HepG2 (cell line): ENCODE results near the gene CPXM2. TPM values are rescaled to one million over a fixed set of nuclear protein-coding genes. Genes with fewer than 3 reads are reported as not detected.

Source experiments
- ATAC-seq: fragments of 200-7000 bp; cut with Tn5 transposase; 3 replicates; pipeline ENCODE4 v1.9.1; 2020; ENCODE audit warnings: mild to moderate bottlenecking, moderate library complexity
- BruUV-seq: library from RNA; stranded (reverse); fragments of 400-500 nt; replicated peaks from 2 replicates; lab custom pipeline; 2021; lab: Mats Ljungman, UMichigan
- CTCF ChIA-PET: fragments of 300-600 bp; formaldehyde crosslinking; extraction: SDS; loops from one replicate; lab custom pipeline; 2021; ENCODE audit warnings: low total read pairs, inconsistent platforms, low intra/inter-chr PET ratio; lab: Yijun Ruan, JAX
- POLR2A ChIA-PET: fragments of 350-600 bp; sonication (Branson Sonifier 250); formaldehyde crosslinking; loops from one replicate; lab custom pipeline; 2020; ENCODE audit warnings: antibody characterized with exemption, inconsistent platforms; lab: Yijun Ruan, JAX
- DNase-seq: peaks from one replicate; pipeline ENCODE4 v3.0.0-alpha.2; 2015; ENCODE audit warnings: low spot score
- FAIRE-seq: peaks from 3 replicates; lab custom pipeline; 2011; peaks lifted over from hg19 to GRCh38; lab: Jason Lieb, UNC
- H2AFZ ChIP-seq: one replicate; pipeline ENCODE4 v1.6.1; 2011; ENCODE audit warnings: low read length, inconsistent platforms
- H3K27ac ChIP-seq: fragments of 300-600 bp; 3 replicates; pipeline ENCODE4 v1.8.0; 2011; ENCODE audit warnings: mixed run types, mild to moderate bottlenecking, mixed read lengths, low read length, inconsistent platforms; ENCODE audit not compliant: insufficient read depth; ENCODE audit errors: extremely low read length
- H3K27me3 ChIP-seq, 2 experiments: fragments of 200-600 bp in 1 of 2; 2 replicates in 1 of 2; 3 replicates in 1 of 2; pipeline versions ENCODE4 v1.6.0 to v1.8.0; 2011; ENCODE audit warnings: low read length in 2 of 2, mild to moderate bottlenecking in 2 of 2, moderate library complexity in 2 of 2, inconsistent platforms in 1 of 2; ENCODE audit not compliant: insufficient read depth in 2 of 2, control insufficient read depth in 1 of 2
- H3K36me3 ChIP-seq, 2 experiments: fragments of 200-600 bp in 1 of 2; replicated peaks in 1 of 2; 2 replicates in 1 of 2; 3 replicates in 1 of 2; pipeline versions ENCODE4 v1.5.1 to v1.8.0; 2011; ENCODE audit warnings: low read length in 2 of 2, inconsistent platforms in 1 of 2; ENCODE audit not compliant: insufficient read depth in 2 of 2, control insufficient read depth in 1 of 2
- H3K4me1 ChIP-seq: 2 replicates; pipeline ENCODE4 v1.5.1; 2012; ENCODE audit warnings: low read length, inconsistent platforms; ENCODE audit not compliant: insufficient read depth
- H3K4me2 ChIP-seq: 2 replicates; pipeline ENCODE4 v1.6.0; 2011; ENCODE audit warnings: low read depth, low read length, inconsistent platforms
- H3K4me3 ChIP-seq, 3 experiments: fragments of 200-600 bp in 1 of 3; sonication (generic), shearing (Covaris generic) in 1 of 3; replicated peaks in 1 of 3; 2 replicates each; pipeline ENCODE4 v1.5.1; 2011 to 2016; ENCODE audit warnings: low read length in 3 of 3, inconsistent platforms in 2 of 3, low read depth in 2 of 3, mild to moderate bottlenecking in 2 of 3, control low read depth in 1 of 3, mixed read lengths in 1 of 3; ENCODE audit not compliant: insufficient read depth in 1 of 3
- H3K79me2 ChIP-seq: one replicate; pipeline ENCODE4 v1.6.1; 2011; ENCODE audit warnings: low read length, inconsistent platforms; ENCODE audit not compliant: insufficient read depth
- H3K9ac ChIP-seq: 2 replicates; pipeline ENCODE4 v1.6.0; 2011; ENCODE audit warnings: mild to moderate bottlenecking, low read depth, low read length, inconsistent platforms; ENCODE audit not compliant: insufficient read depth
- H3K9me3 ChIP-seq: 2 replicates; pipeline ENCODE4 v1.5.1; 2012; ENCODE audit warnings: mild to moderate bottlenecking, low read length
- H4K20me1 ChIP-seq: 2 replicates; pipeline ENCODE4 v1.6.0; 2011; ENCODE audit warnings: inconsistent platforms, mild to moderate bottlenecking, low read length, moderate library complexity; ENCODE audit not compliant: insufficient read depth
- ADNP ChIP-seq: sonication (generic); formaldehyde crosslinking; IDR thresholded peaks from 2 replicates; pipeline ENCODE4 v1.4.0; 2020; ENCODE audit warnings: missing genetic modification reagents
- BATF2 ChIP-seq: sonication (generic); formaldehyde crosslinking; IDR thresholded peaks from 2 replicates; pipeline ENCODE4 v1.8.0; 2022; ENCODE audit warnings: mild to moderate bottlenecking, missing genetic modification reagents, moderate library complexity
- E2F2 ChIP-seq: sonication (generic); formaldehyde crosslinking; IDR thresholded peaks from 2 replicates; pipeline ENCODE4 v1.4.0; 2020; ENCODE audit warnings: missing genetic modification reagents, borderline replicate concordance
- FOSL2 ChIP-seq: sonication (generic); formaldehyde crosslinking; IDR thresholded peaks from 2 replicates; pipeline ENCODE4 v1.4.0; 2020; ENCODE audit warnings: missing genetic modification reagents
- FOXP4 ChIP-seq: sonication (generic); formaldehyde crosslinking; IDR thresholded peaks from 2 replicates; pipeline ENCODE4 v1.4.0; 2020; ENCODE audit warnings: missing genetic modification reagents
- HIVEP1 ChIP-seq: sonication (generic); formaldehyde crosslinking; IDR thresholded peaks from 2 replicates; pipeline ENCODE4 v1.4.0; 2020; ENCODE audit warnings: mild to moderate bottlenecking, missing genetic modification reagents
- HMG20B ChIP-seq: conservative IDR thresholded peaks from 2 replicates; pipeline ENCODE4 v1.6.1; 2016; ENCODE audit warnings: missing genetic modification reagents, missing compliant biosample characterization
- JDP2 ChIP-seq: sonication (generic); formaldehyde crosslinking; IDR thresholded peaks from 2 replicates; pipeline ENCODE4 v1.8.1; 2022; ENCODE audit warnings: missing genetic modification reagents, borderline replicate concordance
- MED1 ChIP-seq: sonication (generic); formaldehyde crosslinking; IDR thresholded peaks from 2 replicates; pipeline ENCODE4 v1.4.0; 2020; ENCODE audit warnings: missing genetic modification reagents
- NFATC3 ChIP-seq: sonication (generic); formaldehyde crosslinking; IDR thresholded peaks from 2 replicates; pipeline ENCODE4 v1.5.1; 2020; ENCODE audit warnings: mild to moderate bottlenecking, missing genetic modification reagents
- RFX1 ChIP-seq: fragments of 450-650 bp; IDR thresholded peaks from 2 replicates; pipeline ENCODE4 v1.6.1; 2017
- SRSF4 ChIP-seq: fragments of 200-400 bp; formaldehyde crosslinking; IDR thresholded peaks from one replicate; pipeline ENCODE4 v1.6.1; 2018; ENCODE audit warnings: mild to moderate bottlenecking, low read depth, low read length, moderate library complexity; ENCODE audit not compliant: poor library complexity, severe bottlenecking
- TGIF2 ChIP-seq: IDR thresholded peaks from 2 replicates; pipeline ENCODE4 v1.6.1; 2016; ENCODE audit warnings: control low read depth, missing compliant biosample characterization
- ZNF468 ChIP-seq: sonication (generic); formaldehyde crosslinking; IDR thresholded peaks from 2 replicates; pipeline ENCODE4 v1.8.0; 2022; ENCODE audit warnings: mild to moderate bottlenecking, moderate library complexity, missing genetic modification reagents
- WGBS: methylation state at CpG from one replicate; pipeline ENCODE4 v1.1.6; 2017; ENCODE audit warnings: low lambda C conversion rate; 5-methylcytosine and 5-hydroxymethylcytosine counted together
- in situ Hi-C: cut with HindIII; loops from 2 replicates; pipeline ENCODE4 v1.10.0; 2017; ENCODE audit warnings: low pct_unique_long_range_greater_than_20kb; ENCODE audit not compliant: extremely low pct_ligation_motif_present
- intact Hi-C: fragments of 100-400 bp; cut with micrococcal nuclease; formaldehyde crosslinking; loops from one replicate; pipeline ENCODE4 v1.10.0; 2022; ENCODE audit not compliant: unreplicated experiment
- polyA plus RNA-seq, 8 experiments: library from polyadenylated mRNA; depleted of rRNA in 3 of 8; stranded (reverse) in 7 of 8; unstranded in 1 of 8; fragments of >200 nt; fragmentation: Illumina TruSeq in 4 of 8; extraction: Trizol in 4 of 8; gene quantifications; 2 replicates each; pipeline versions ENCODE4 v1.2.1 to v1.2.3, GENCODE V29; 2011 to 2016; ENCODE audit warnings: low read depth in 4 of 8, missing spikeins in 1 of 8, mixed read lengths in 1 of 8; ENCODE audit not compliant: insufficient read depth in 1 of 8
- total RNA-seq, 5 experiments: library from RNA; depleted of rRNA; stranded (reverse); fragments of >200 nt; fragmentation: Illumina TruSeq; extraction: Trizol; gene quantifications; 2 replicates each; pipeline ENCODE4 v1.2.3, GENCODE V29; 2016; ENCODE audit warnings: low read depth in 1 of 5

CPXM2 gene
- total and polyA plus RNA-seq, 2 of the 13 experiments (the other 11 are each of a cell fraction or from before 2014, with no cell fraction given), result 0.03 TPM; not detected in 1

- no peaks in the 10 kb centered on the region for H3K4me1 ChIP-seq
- H3K27ac ChIP-seq, result no peak overlapping the region
- H3K79me2 ChIP-seq, result no peaks in the 10 kb centered on the region
- no peak for ATAC-seq
- no peaks in the 10 kb centered on the region for H3K9me3 ChIP-seq
- H2AFZ ChIP-seq, result no peak overlapping the region
- H3K4me3 ChIP-seq, result no peak overlapping the region
- WGBS, result 13% methylated on average over 10 of the region's 10 CpGs
- no TSS peak for BruUV-seq
- TF ChIP-seq ZNF468 (CRISPR knock-in tag), result no peak
- no peak for TF ChIP-seq FOSL2
- TF ChIP-seq E2F2, result no peak
- H3K27me3 ChIP-seq, result peaks cover 5 to 44% of the 10 kb centered on the region in 2 experiments; a peak in 2 of 5 replicates
- H3K36me3 ChIP-seq, result no peaks in the 10 kb centered on the region
- intact Hi-C loops, result no loop called here
- ChIA-PET CTCF (no interaction called here), POLR2A (no interaction called here)
- no peak overlapping the region for H3K9ac ChIP-seq
- no peak for DNase-seq
- no peak for FAIRE-seq
- no peak overlapping the region for H3K4me2 ChIP-seq
- in situ Hi-C loops, result no loop called here
- H4K20me1 ChIP-seq, result no peaks in the 10 kb centered on the region
These were observed 58.3 kb downstream of the CPXM2 start for GRCh38 chr10:123833170-123833850.

- peaks cover 5 to 32% of the 10 kb centered on the region in 2 experiments; a peak in 2 of 5 replicates for H3K27me3 ChIP-seq
- H3K4me1 ChIP-seq, result no peaks in the 10 kb centered on the region
- in situ Hi-C loops, result no loop called here
- no peak for ATAC-seq
- H3K4me2 ChIP-seq, result no peak overlapping the region
- BruUV-seq, result no TSS peak
- intact Hi-C loops, result no loop called here
- no peak overlapping the region for H3K9ac ChIP-seq
- no peaks in the 10 kb centered on the region for H3K36me3 ChIP-seq
- no peaks in the 10 kb centered on the region for H3K9me3 ChIP-seq
- WGBS, result 0% methylated on average over 3 of the region's 3 CpGs
- ChIA-PET CTCF (no interaction called here), POLR2A (no interaction called here)
- no peak overlapping the region for H3K4me3 ChIP-seq
- no peak for DNase-seq
- H3K79me2 ChIP-seq, result no peaks in the 10 kb centered on the region
- no peak overlapping the region for H2AFZ ChIP-seq
- no peaks in the 10 kb centered on the region for H4K20me1 ChIP-seq
- H3K27ac ChIP-seq, result no peak overlapping the region
- FAIRE-seq, result no peak
- TF ChIP-seq FOSL2 (no peak), JDP2 (no peak), TGIF2 (CRISPR knock-in tag) (no peak), NFATC3 (CRISPR knock-in tag) (no peak), BATF2 (CRISPR knock-in tag) (no peak), SRSF4 (no peak), ADNP (no peak), MED1 (CRISPR knock-in tag) (no peak), RFX1 (no peak), FOXP4 (CRISPR knock-in tag) (no peak), HMG20B (CRISPR knock-in tag) (no peak), E2F2 (no peak), HIVEP1 (CRISPR knock-in tag) (no peak)
These were observed 60.3 kb downstream of the CPXM2 start for GRCh38 chr10:123831259-123831658.
